ENCODE results near the gene WDR7.
A peak's percentile ranks its signal among the peaks of the same experiment; 100 is the strongest.

Gene WDR7

DNA sequence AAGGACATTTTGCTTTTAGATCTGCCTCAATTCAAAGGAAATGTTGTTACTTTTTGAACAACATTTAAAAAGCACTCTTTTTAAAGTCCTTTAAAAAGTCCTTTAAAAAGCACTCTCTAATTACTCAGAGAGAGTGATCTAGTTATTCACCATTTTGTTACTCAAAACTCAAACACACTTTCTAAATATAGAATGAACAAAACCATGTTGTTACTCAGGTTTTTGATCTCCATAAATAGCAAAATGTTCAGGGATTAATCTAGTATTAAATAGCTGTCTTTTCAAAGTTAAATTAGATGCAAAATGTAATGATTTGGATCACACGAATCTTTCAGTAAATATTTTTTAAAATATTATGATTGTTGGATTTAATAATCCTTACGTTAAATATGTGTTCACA lies 352.2 kb downstream of the WDR7 start:
- POLR2A ChIA-PET = no interaction called here
- CTCF ChIA-PET = interaction anchor here (1.0 to 2.4 kb wide), 5 partner anchors 9 to 95 kb away, joined by 3 to 6 read pairs (median 4); no protein-coding TSS in a partner anchor
- DNase-seq (ENCODE audit: extremely low spot score) = no peak
- TF ChIP-seq, protein P1, sequence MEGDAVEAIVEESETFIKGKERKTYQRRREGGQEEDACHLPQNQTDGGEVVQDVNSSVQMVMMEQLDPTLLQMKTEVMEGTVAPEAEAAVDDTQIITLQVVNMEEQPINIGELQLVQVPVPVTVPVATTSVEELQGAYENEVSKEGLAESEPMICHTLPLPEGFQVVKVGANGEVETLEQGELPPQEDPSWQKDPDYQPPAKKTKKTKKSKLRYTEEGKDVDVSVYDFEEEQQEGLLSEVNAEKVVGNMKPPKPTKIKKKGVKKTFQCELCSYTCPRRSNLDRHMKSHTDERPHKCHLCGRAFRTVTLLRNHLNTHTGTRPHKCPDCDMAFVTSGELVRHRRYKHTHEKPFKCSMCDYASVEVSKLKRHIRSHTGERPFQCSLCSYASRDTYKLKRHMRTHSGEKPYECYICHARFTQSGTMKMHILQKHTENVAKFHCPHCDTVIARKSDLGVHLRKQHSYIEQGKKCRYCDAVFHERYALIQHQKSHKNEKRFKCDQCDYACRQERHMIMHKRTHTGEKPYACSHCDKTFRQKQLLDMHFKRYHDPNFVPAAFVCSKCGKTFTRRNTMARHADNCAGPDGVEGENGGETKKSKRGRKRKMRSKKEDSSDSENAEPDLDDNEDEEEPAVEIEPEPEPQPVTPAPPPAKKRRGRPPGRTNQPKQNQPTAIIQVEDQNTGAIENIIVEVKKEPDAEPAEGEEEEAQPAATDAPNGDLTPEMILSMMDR (IDR thresholded peaks at IDR 0.05; ENCODE audit: control extremely low read depth, extremely low read depth, low read depth, missing control alignments) = no peak

DNA sequence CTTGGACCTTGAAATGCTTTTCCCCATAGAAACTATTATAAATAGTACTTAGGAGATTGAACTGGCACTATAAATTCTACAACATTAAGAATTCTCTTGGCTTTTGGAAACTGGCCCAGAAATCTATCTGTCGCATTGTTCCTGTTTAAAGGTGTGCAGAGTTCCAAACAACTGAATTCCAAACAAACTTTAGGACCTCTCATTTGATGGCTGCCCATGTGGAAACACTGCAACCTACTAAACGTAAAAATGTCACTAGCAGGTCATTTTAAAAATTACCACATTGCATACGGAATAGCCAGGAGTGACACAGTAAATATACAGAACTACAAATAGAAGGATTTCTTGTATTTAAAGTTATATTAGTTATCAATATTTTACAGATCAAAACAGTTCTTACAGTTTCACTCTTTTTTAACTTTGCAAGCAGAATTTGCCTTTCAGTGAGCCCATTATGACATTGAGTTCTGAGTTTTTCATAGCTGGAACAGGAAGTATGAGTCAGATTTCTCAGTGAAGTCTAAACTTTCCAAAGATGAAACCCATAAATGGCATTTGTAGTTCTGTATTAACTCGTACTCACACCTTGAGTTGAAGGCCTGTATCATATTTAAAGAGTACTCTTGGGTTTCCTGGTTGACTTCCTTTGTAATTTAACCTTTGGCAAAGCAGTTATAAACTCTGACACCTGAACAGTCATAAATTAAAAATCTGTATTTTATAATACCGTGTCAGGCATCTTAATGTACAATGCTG lies 353.4 kb downstream of the WDR7 start:
- peak; percentile 58 for DNase-seq (ENCODE audit: extremely low spot score)
- TF ChIP-seq, protein P1 (IDR thresholded peaks at IDR 0.05; ENCODE audit: control extremely low read depth, extremely low read depth, low read depth, missing control alignments) = no peak
- POLR2A ChIA-PET = no interaction called here
- CTCF ChIA-PET = interaction anchor here (1.0 to 2.4 kb wide), 5 partner anchors 10 to 16 kb away, joined by 3 to 6 read pairs (median 3); no protein-coding TSS in a partner anchor

DNA sequence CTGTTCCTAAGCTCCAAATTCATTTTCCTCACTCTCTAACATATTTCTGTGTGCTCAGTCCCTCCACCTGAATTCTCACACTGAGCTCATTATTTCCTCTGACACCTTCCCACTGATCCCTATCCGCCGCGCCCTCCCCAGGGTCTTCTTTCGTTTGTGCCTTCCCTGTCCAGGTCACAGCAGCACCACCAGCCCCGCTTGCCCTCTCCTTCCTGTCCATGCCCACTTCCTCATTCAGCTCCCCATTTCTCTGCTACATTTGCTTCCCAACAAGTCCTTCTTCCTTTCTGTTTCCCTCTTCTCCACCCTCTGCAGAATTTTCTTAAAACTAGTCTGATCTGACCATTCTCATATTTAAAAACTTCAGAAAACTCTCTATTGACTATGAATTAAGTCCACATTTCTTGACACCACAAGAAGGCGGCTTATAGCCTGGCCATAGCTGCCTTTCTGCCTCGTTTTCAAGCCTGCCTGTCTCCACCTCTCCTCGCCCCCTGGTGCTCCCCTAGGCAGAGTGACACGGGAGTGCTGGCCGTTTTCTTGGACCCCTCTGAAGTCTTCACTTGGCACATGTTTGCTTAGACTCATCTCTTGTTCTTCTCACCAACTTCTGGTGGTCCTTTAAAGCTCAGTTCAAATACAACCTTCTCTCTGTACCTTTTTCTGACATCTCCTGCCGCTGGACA lies 357.0 kb downstream of the WDR7 start:
- no peak for DNase-seq (ENCODE audit: extremely low spot score)
- TF ChIP-seq, protein P1 (IDR thresholded peaks at IDR 0.05; ENCODE audit: control extremely low read depth, extremely low read depth, low read depth, missing control alignments) = no peak
- ChIA-PET POLR2A (no interaction called here), CTCF (interaction anchor here (1.2 kb wide), 1 partner anchor 18 kb away, joined by 3 read pairs; no protein-coding TSS in a partner anchor)

DNA sequence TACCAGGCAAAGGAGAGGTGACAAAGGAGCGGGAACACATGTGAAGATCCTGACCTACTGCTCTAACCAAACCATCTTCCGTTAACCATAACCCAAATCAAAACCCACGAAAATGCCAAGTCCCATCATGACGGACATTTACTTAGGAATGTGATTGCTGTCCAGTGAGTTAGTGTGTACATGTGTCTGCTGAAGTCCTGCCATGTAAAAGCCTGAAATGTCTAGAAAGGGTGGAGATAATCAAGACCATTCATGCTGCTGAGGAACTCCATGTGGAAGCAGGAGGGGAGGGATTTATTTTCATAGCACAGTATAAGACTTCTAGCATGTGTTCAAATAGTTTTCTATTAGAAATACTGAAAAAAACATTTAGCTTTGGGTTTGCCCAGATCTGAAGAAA lies 358.7 kb downstream of the WDR7 start:
- ChIA-PET POLR2A (no interaction called here), CTCF (interaction anchor here (1.4 kb wide), 1 partner anchor 10 kb away, joined by 7 read pairs; no protein-coding TSS in a partner anchor)
- TF ChIP-seq, protein P1 (IDR thresholded peaks at IDR 0.05; ENCODE audit: control extremely low read depth, extremely low read depth, low read depth, missing control alignments) = no peak
- DNase-seq (ENCODE audit: extremely low spot score) = no peak

DNA sequence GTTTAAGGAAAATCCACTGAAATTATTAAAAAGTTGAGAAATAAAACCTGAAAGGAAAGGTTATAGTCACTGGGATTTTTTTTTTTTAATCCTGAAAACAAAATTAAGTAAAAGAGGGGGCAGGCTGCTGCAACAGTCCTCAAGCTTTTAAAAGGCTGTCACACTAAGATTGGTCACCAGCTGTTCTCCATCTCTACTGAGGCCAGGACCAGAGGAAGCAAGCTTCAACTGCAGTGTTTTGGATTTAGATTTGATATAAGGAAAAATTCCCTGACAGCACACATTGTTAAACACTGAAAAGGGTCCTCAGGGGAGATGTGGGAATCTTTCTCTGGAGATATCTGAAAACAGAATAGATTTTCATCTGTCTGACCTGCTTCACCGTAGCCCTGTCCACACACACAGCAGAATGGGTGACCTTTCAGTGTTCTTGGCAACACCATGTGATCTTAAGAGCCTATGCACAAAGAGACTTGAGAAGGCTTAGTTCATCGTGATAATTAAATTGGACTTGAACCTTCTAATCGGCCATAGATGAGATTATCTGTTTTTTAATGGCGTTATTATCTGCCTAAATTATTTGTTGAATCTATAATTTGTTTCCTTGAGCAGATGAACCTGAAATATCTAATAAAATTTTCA lies 363.7 kb downstream of the WDR7 start:
- ChIA-PET CTCF (interaction anchor here (0.8 to 1.1 kb wide), 2 partner anchors 13 to 18 kb away, joined by 3 to 4 read pairs; no protein-coding TSS in a partner anchor), POLR2A (no interaction called here)
- DNase-seq (ENCODE audit: extremely low spot score) = no peak
- TF ChIP-seq, protein P1 (IDR thresholded peaks at IDR 0.05; ENCODE audit: control extremely low read depth, extremely low read depth, low read depth, missing control alignments) = no peak

DNA sequence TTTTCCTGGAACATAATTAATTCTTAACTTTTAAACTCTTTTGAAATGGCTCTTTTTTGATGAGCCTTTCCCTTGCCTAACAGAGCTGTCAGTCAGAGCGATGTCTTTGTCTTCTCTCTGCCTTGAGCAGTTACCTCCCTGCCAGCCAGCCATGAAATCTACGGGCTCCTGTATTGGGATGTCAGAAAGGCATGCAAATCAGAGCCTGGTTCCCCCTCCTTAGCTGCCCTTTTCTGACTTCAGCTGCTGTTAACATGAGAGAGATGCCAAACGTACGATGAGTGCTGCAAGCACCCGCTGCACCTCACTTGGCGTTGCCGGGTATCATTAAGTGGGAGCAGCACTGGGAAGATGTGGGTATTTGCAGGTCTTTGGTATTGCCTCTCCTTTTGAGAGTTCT lies 364.3 kb downstream of the WDR7 start:
- DNase-seq (ENCODE audit: extremely low spot score) = no peak
- TF ChIP-seq, protein P1 (IDR thresholded peaks at IDR 0.05; ENCODE audit: control extremely low read depth, extremely low read depth, low read depth, missing control alignments) = no peak
- ChIA-PET POLR2A (no interaction called here), CTCF (interaction anchor here (1.1 kb wide), 1 partner anchor 18 kb away, joined by 3 read pairs; no protein-coding TSS in a partner anchor)
